Calu3 (cell line): Measurements from ENCODE around the gene SKI. TPM values are rescaled to one million over a fixed set of nuclear protein-coding genes. Genes with fewer than 3 reads are reported as not detected.

Source experiments
- BruUV-seq: library from RNA; stranded (reverse); fragments of 400-500 nt; replicated peaks from 2 replicates; lab custom pipeline; 2021; lab: Mats Ljungman, UMichigan
- CTCF ChIA-PET: fragments of 300-600 bp; sonication (Branson Sonifier 250); formaldehyde crosslinking; loops from one replicate; lab custom pipeline; 2022; ENCODE audit warnings: antibody characterized with exemption; lab: Charles Lee
- DNase-seq: peaks from one replicate; pipeline ENCODE4 v3.0.0; 2022
- H3K27ac Mint-ChIP-seq: one replicate; pipeline ENCODE4 v1.8.0; 2022; ENCODE audit warnings: mixed read lengths; ENCODE audit not compliant: unreplicated experiment
- H3K27me3 Mint-ChIP-seq: one replicate; pipeline ENCODE4 v1.8.0; 2022; ENCODE audit warnings: mixed read lengths; ENCODE audit not compliant: unreplicated experiment
- H3K36me3 Mint-ChIP-seq: one replicate; pipeline ENCODE4 v1.8.0; 2022; ENCODE audit warnings: mild to moderate bottlenecking, moderate library complexity, mixed read lengths; ENCODE audit not compliant: insufficient read depth, unreplicated experiment
- H3K4me1 Mint-ChIP-seq: one replicate; pipeline ENCODE4 v1.8.0; 2022; ENCODE audit warnings: mild to moderate bottlenecking, low read depth, mixed read lengths; ENCODE audit not compliant: unreplicated experiment
- H3K4me3 Mint-ChIP-seq: one replicate; pipeline ENCODE4 v1.8.0; 2022; ENCODE audit warnings: mild to moderate bottlenecking, low read depth, moderate library complexity, mixed read lengths; ENCODE audit not compliant: unreplicated experiment
- H3K9me3 Mint-ChIP-seq: one replicate; pipeline ENCODE4 v1.8.0; 2022; ENCODE audit warnings: low read depth, mixed read lengths; ENCODE audit not compliant: unreplicated experiment
- intact Hi-C: fragments of 100-400 bp; cut with micrococcal nuclease; formaldehyde crosslinking; loops from one replicate; pipeline ENCODE4 v1.10.0; 2022; ENCODE audit not compliant: unreplicated experiment
- total RNA-seq: library from RNA; stranded (reverse); gene quantifications from 2 replicates; pipeline ENCODE4 v1.2.3, GENCODE V29; 2022
- TF ChIP-seq, protein P1 (sequence below): fragments of 200-600 bp; IDR thresholded peaks from one replicate; pipeline ENCODE4 v1.8.0; 2022; ENCODE audit warnings: antibody characterized with exemption; ENCODE audit not compliant: unreplicated experiment

SKI gene
- total RNA-seq, 1 experiment from 2014 or later = 33.8 TPM

GRCh38 chr1:2283991-2284895 is 56.1 kb downstream of the SKI start:
- H3K36me3 Mint-ChIP-seq = no peaks in the 10 kb centered on the region
- H3K9me3 Mint-ChIP-seq = no peaks in the 10 kb centered on the region
- no peak for DNase-seq
- no peaks in the 10 kb centered on the region for H3K27me3 Mint-ChIP-seq
- no peaks in the 10 kb centered on the region for H3K4me1 Mint-ChIP-seq
- no peak overlapping the region for H3K27ac Mint-ChIP-seq
- TF ChIP-seq, protein P1, sequence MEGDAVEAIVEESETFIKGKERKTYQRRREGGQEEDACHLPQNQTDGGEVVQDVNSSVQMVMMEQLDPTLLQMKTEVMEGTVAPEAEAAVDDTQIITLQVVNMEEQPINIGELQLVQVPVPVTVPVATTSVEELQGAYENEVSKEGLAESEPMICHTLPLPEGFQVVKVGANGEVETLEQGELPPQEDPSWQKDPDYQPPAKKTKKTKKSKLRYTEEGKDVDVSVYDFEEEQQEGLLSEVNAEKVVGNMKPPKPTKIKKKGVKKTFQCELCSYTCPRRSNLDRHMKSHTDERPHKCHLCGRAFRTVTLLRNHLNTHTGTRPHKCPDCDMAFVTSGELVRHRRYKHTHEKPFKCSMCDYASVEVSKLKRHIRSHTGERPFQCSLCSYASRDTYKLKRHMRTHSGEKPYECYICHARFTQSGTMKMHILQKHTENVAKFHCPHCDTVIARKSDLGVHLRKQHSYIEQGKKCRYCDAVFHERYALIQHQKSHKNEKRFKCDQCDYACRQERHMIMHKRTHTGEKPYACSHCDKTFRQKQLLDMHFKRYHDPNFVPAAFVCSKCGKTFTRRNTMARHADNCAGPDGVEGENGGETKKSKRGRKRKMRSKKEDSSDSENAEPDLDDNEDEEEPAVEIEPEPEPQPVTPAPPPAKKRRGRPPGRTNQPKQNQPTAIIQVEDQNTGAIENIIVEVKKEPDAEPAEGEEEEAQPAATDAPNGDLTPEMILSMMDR = no peak
- no peak overlapping the region for H3K4me3 Mint-ChIP-seq
- intact Hi-C loops = no loop called here
- no TSS peak for BruUV-seq
- CTCF ChIA-PET = no interaction called here

DNA sequence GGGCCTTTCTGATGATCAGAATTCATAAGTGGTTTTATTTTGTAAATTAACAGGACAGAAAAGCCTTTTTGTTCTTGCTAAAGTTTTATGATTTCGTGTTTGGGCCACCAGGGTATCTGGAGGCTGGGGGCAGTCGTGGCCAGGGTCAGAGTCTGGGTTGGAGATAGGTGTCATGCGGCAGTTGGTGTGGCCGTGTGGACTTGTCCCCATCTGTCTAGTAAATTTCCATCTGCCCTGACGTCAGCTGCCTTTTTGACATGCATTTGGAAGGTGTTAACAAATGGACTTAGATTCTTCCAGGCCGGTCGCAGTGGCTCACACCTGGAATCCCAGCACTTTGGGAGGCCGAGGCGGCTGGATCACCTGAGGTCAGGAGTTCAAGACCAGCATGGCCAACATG is 56.8 kb downstream of the SKI start:
- CTCF ChIA-PET = no interaction called here
- no peak for DNase-seq
- H3K27ac Mint-ChIP-seq = no peak overlapping the region
- H3K4me3 Mint-ChIP-seq = no peak overlapping the region
- no peaks in the 10 kb centered on the region for H3K36me3 Mint-ChIP-seq
- intact Hi-C loops = no loop called here
- no peaks in the 10 kb centered on the region for H3K4me1 Mint-ChIP-seq
- no peaks in the 10 kb centered on the region for H3K9me3 Mint-ChIP-seq
- TF ChIP-seq, protein P1 = no peak
- H3K27me3 Mint-ChIP-seq = no peaks in the 10 kb centered on the region
- no TSS peak for BruUV-seq

DNA sequence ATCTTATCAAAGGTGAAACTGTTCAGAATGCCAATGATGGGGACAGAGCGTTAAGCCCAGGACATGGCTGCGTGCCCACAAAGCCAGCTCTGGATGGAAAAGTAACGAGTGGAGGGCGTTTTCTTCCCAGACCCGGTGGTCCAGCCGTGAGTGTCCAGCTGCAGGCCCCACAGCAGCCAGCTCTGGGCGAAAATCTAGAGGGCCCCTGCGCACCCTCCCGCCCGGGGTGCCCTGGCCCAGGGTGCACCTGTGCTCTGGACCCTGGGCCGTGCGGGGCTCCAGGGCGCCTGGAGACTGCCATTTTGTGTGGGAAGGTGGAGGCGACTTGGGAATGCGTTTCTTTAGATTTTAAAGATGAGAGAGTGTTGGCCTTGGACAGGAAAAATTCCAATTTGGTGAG is 58.8 kb downstream of the SKI start:
- no peaks in the 10 kb centered on the region for H3K27me3 Mint-ChIP-seq
- intact Hi-C loops = no loop called here

GRCh38 chr1:2287649-2288048 is 59.5 kb downstream of the SKI start:
- Mint-ChIP-seq H3K4me3 (no peak overlapping the region), H3K9me3 (no peaks in the 10 kb centered on the region), H3K4me1 (no peaks in the 10 kb centered on the region), H3K36me3 (no peaks in the 10 kb centered on the region), H3K27me3 (no peaks in the 10 kb centered on the region), H3K27ac (no peak overlapping the region)
- TF ChIP-seq, protein P1 = no peak
- intact Hi-C loops = no loop called here
- no TSS peak for BruUV-seq
- CTCF ChIA-PET = no interaction called here
- DNase-seq = no peak

More for the DNA sequence above, 58.8 kb downstream of the SKI start:
- TF ChIP-seq, protein P1 = no peak
- no TSS peak for BruUV-seq
- no peak overlapping the region for H3K4me3 Mint-ChIP-seq
- H3K27ac Mint-ChIP-seq = no peak overlapping the region
- H3K9me3 Mint-ChIP-seq = no peaks in the 10 kb centered on the region
- no peak for DNase-seq
- H3K36me3 Mint-ChIP-seq = no peaks in the 10 kb centered on the region
- no peaks in the 10 kb centered on the region for H3K4me1 Mint-ChIP-seq
- CTCF ChIA-PET = no interaction called here
